GM12865 (cell line): Measurements from ENCODE around the gene SLC35F1.

Experiments
- DNase-seq: peaks from one replicate; pipeline ENCODE4 v3.0.0; 2010; ENCODE audit warnings: low read depth
- H3K4me3 ChIP-seq: 2 replicates; pipeline ENCODE4 v1.5.1; 2011; ENCODE audit warnings: mild to moderate bottlenecking, low read depth, low read length, control low read depth
- CTCF ChIP-seq: IDR thresholded peaks from 2 replicates; pipeline ENCODE4 v1.5.1; 2011; ENCODE audit warnings: low read length, control low read depth, low read depth, inconsistent platforms; ENCODE audit not compliant: insufficient read depth; ENCODE audit errors: missing control alignments

Gene SLC35F1

GRCh38 chr6:118186672-118187567 lies 279.9 kb downstream of the SLC35F1 start:
- peak; percentile 13 for DNase-seq
- H3K4me3 ChIP-seq: no peak overlapping the region
- TF ChIP-seq CTCF: no peak

GRCh38 chr6:118187568-118188164 lies 280.6 kb downstream of the SLC35F1 start:
- no peak for DNase-seq
- TF ChIP-seq CTCF: no peak
- H3K4me3 ChIP-seq: no peak overlapping the region

- DNase-seq: no peak
- no peak for TF ChIP-seq CTCF
- H3K4me3 ChIP-seq: no peak overlapping the region
Measured at GRCh38 chr6:118188561-118188960, 281.5 kb downstream of the SLC35F1 start.

GRCh38 chr6:118197539-118197938 lies 290.5 kb downstream of the SLC35F1 start:
- TF ChIP-seq CTCF: no peak
- no peak overlapping the region for H3K4me3 ChIP-seq
- DNase-seq: no peak

- TF ChIP-seq CTCF: no peak
- H3K4me3 ChIP-seq: no peak overlapping the region
- DNase-seq: no peak
Measured at GRCh38 chr6:118198746-118199145, 291.7 kb downstream of the SLC35F1 start.

GRCh38 chr6:118200160-118200559 lies 293.1 kb downstream of the SLC35F1 start:
- DNase-seq: no peak
- no peak for TF ChIP-seq CTCF
- H3K4me3 ChIP-seq: no peak overlapping the region
